GM19023 (cell line): ENCODE data around the gene ZNF195.
"Not testable (repeated sequence)": the region's sequence is repeated elsewhere in the genome, so short reads cannot be mapped to it uniquely, and the experiment has no call there.

Experiments
- ATAC-seq: cut with Tn5 transposase; IDR thresholded peaks from one replicate; pipeline ENCODE4 v1.9.1; 2021; ENCODE audit warnings: mild to moderate bottlenecking, moderate library complexity; ENCODE audit not compliant: unreplicated experiment

ZNF195 gene

GRCh38 chr11:3356858-3357257 lies 22.1 kb downstream of the ZNF195 start:
- no peak for ATAC-seq

GRCh38 chr11:3353066-3353465 lies 25.9 kb downstream of the ZNF195 start:
- ATAC-seq, result no peak

DNA sequence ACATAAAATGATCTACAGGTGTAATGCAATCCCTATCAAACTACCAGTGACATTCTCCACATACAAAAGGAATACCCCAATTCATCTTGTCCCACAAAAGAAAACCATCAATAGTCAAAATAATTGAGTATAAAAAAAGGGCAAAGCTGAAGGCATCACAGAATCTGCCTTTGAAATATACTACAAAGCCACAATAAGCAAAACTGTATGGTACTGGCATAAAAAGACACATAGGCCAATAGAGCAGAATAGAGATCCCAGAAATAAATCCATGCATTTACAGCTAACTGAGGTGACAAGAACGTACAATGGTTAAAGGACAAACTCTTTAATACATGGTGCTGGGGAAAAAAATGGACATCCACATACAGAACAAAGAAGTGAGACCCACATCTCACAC lies 31.8 kb downstream of the ZNF195 start:
- no peak for ATAC-seq

DNA sequence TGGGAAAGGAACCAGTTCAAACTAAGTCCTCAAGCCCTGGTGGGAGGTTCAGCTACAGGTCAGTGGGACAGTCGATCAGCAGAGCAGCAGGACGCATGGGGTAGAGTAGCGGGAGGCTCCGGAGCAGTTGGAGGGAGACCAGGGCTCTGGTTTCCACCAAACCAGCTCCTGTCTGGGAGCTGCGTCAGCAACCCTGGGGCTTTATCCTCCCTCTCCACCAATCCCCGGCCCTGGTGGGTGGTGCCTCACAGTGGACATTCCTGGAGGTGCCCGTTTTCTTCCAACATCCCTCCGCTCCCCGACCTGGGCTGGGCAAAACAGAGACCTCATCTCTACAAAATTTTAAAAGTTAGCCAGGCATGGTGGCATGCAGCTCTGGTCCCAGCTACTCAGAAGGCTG lies 32.4 kb downstream of the ZNF195 start:
- ATAC-seq, result no peak

DNA sequence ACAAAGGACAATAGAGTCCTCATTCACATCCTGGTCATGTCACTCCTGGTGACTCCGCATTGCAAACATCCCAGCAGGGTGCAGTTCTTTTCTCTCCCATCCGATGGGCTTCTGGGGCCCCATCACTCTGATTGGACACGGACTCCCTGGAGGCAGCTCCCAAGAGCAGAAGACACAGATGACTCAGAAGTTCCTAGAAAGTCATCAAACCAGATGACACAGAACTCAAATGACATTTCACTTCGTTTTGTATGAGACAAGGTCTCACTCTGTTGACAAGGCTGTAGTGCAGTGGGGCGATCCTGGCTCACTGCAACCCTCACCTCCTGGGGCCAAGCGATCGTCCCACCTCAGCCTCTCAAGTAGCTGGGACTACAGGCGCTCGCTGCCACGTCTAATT lies 33.2 kb downstream of the ZNF195 start:
- no peak for ATAC-seq

DNA sequence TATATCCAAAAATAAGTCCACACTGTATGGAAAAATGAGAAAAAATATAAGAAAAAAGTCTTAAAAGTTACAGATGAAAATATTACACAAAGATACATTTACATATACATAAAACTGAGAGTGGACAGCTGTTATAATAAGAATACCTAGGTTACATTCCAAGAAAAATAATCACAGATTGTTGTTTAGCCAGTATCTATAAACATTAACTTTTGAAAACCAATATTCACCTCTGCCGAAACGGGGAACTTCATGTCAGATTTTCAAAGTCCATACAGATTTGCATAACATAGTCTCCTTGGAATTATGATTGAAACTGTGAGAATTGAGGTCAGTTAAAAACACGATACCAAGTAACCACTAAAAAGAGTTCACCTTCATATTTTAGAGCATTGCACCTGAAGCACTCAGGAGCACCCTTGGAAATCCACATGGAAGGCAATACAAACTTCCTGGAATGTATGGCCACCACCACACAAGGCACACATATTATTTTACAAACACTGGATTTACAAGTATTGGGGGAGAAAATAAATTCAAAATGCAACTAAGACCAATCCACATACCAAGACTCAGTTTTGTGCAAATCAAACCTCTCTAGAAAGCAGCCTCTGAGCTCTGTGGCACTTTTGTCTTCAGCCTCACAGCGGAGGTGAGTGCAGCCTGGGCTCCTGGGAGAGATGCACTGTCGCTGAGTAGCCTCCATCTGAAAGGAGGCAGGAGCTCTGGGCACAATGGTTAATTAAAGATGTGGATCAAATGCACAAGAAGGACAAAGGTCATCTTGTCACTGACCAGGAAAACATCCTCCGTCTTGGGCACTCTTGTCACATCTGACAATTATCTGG lies 34.4 kb downstream of the ZNF195 start:
- no peak for ATAC-seq

GRCh38 chr11:3342709-3343108 lies 36.2 kb downstream of the ZNF195 start:
- no peak for ATAC-seq

- ATAC-seq, result no peak
These were observed 37.6 kb downstream of the ZNF195 start for GRCh38 chr11:3341298-3341697.

DNA sequence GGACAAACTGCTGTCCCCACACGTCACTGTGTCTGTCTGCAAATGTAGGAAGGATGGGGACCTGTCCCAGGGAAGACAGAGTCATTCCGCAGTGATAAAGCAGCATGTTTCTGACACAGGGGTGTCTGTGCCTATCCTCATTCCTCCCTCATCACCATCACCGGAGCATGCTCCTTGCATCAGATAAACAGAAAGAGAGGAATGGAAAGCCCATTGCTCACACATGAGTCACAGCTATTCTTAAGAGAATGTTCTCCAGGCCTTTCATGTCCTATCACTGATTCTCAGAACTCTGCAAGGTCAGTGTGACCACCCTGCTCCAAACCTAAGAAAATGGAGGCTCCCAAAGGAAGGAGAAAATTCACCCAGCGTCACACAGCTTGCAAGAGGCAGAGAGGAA lies 38.9 kb downstream of the ZNF195 start:
- ATAC-seq, result no peak

DNA sequence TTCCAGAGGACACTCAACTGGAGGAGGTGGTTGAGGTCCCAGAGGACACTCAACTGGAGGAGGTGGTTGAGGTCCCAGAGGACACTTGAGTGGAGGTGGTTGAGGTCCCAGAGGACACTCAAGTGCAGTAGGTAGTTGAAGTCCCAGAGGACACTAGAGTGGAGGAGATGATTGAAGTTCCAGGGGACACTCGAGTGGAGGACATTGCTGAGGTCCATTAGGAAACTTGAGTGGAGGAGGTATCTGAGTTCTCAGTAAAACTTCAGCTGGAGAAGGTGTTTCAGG lies 39.7 kb downstream of the ZNF195 start:
- no peak for ATAC-seq

- ATAC-seq, result no peak
These were observed 40.2 kb downstream of the ZNF195 start for GRCh38 chr11:3338569-3339339.

GRCh38 chr11:3336420-3336819 lies 42.5 kb downstream of the ZNF195 start:
- not testable (repeated sequence) for ATAC-seq

DNA sequence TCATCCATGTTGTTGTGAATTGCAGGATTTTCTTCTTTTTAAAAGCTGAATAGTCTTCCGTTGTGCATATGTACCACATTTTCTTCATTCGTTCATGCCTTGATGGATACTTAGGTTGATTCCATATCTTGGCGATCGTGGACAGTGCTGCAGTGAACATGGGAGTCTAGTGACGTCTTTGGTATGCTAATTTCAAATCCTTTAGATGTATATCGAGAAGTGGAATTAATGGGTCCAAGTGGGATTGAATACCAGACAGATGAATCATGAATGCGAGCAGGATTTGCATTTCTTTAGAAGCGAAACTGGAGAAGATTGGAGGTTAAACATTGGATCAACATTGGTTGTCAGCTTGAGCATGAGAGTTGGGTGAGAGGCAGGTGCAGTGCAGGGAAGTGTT lies 45.8 kb downstream of the ZNF195 start:
- ATAC-seq, result not testable (repeated sequence)

GRCh38 chr11:3331078-3331477 lies 47.9 kb downstream of the ZNF195 start:
- not testable (repeated sequence) for ATAC-seq

GRCh38 chr11:3330064-3330463 lies 48.9 kb downstream of the ZNF195 start:
- ATAC-seq, result not testable (repeated sequence)

- ATAC-seq, result not testable (repeated sequence)
These were observed 50.4 kb downstream of the ZNF195 start for GRCh38 chr11:3328503-3328902.

- not testable (repeated sequence) for ATAC-seq
These were observed 52.5 kb downstream of the ZNF195 start for GRCh38 chr11:3326450-3326849.

GRCh38 chr11:3324724-3325123 lies 54.2 kb downstream of the ZNF195 start:
- ATAC-seq, result not testable (repeated sequence)
